GM12878 (cell line): ENCODE results near the gene SERINC5. TPM values are rescaled to one million over a fixed set of nuclear protein-coding genes. Genes with fewer than 3 reads are reported as not detected.

Experiments used
- ATAC-seq: fragments of 200-7000 bp; cut with Tn5 transposase; 3 replicates; pipeline ENCODE4 v1.9.1; 2020; ENCODE audit warnings: mild to moderate bottlenecking, moderate library complexity
- BruUV-seq: library from RNA; stranded (reverse); fragments of 400-500 nt; replicated peaks from 2 replicates; lab custom pipeline; 2021; lab: Mats Ljungman, UMichigan
- CTCF ChIA-PET: fragments of 300-600 bp; sonication (Branson Sonifier 250); formaldehyde crosslinking; extraction: SDS; loops from one replicate; lab custom pipeline; 2021; ENCODE audit warnings: inconsistent platforms; lab: Yijun Ruan, JAX
- POLR2A ChIA-PET: fragments of 350-600 bp; formaldehyde crosslinking; extraction: SDS; loops from one replicate; lab custom pipeline; 2021; ENCODE audit warnings: inconsistent platforms; lab: Charles Lee
- RAD21 ChIA-PET: fragments of 300-600 bp; sonication (Branson Sonifier 250); formaldehyde crosslinking; loops from one replicate; lab custom pipeline; 2023; ENCODE audit warnings: antibody characterized with exemption; ENCODE audit not compliant: unreplicated experiment; lab: Charles Lee
- SMC1A ChIA-PET: fragments of 300-600 bp; sonication (Branson Sonifier 250); formaldehyde crosslinking; loops from one replicate; lab custom pipeline; 2023; ENCODE audit not compliant: unreplicated experiment, uncharacterized antibody; lab: Charles Lee
- DNase-seq: peaks from one replicate; pipeline ENCODE4 v3.0.0-alpha.2; 2011; ENCODE audit warnings: low read depth, low spot score
- FAIRE-seq: peaks from 3 replicates; lab custom pipeline; 2011; peaks lifted over from hg19 to GRCh38; lab: Jason Lieb, UNC
- H2AFZ ChIP-seq: 2 replicates; pipeline ENCODE4 v1.6.0; 2011; ENCODE audit warnings: low read depth, low read length, control low read depth; ENCODE audit not compliant: control insufficient read depth
- H3K27ac ChIP-seq: 2 replicates; pipeline ENCODE4 v1.5.1; 2011; ENCODE audit warnings: control low read depth; ENCODE audit not compliant: control insufficient read depth, insufficient read depth
- H3K27me3 ChIP-seq, 2 experiments: replicated peaks in 1 of 2; 2 replicates each; pipeline versions ENCODE4 v1.6.0 to v1.6.1; 2011; ENCODE audit warnings: low read length in 1 of 2; ENCODE audit not compliant: control insufficient read depth in 2 of 2, insufficient read depth in 2 of 2
- H3K36me3 ChIP-seq, 2 experiments: 2 replicates each; pipeline ENCODE4 v1.5.1; 2011; ENCODE audit warnings: low read length in 1 of 2; ENCODE audit not compliant: control insufficient read depth in 2 of 2, insufficient read depth in 2 of 2
- H3K4me1 ChIP-seq: 2 replicates; pipeline ENCODE4 v1.6.1; 2011; ENCODE audit warnings: mild to moderate bottlenecking, low read length, moderate library complexity, mixed read lengths; ENCODE audit not compliant: control insufficient read depth, insufficient read depth
- H3K4me2 ChIP-seq: 2 replicates; pipeline ENCODE4 v1.6.0; 2011; ENCODE audit warnings: control low read depth; ENCODE audit not compliant: control insufficient read depth, insufficient read depth
- H3K4me3 ChIP-seq: fragments of 200-600 bp; sonication (generic); 2 replicates; pipeline ENCODE4 v1.5.1; 2016
- H3K79me2 ChIP-seq: 2 replicates; pipeline ENCODE4 v1.6.0; 2011; ENCODE audit warnings: low read length; ENCODE audit not compliant: control insufficient read depth, insufficient read depth
- H3K9ac ChIP-seq: 2 replicates; pipeline ENCODE4 v1.8.0; 2011; ENCODE audit warnings: low read length, control low read depth, mixed read lengths; ENCODE audit not compliant: control insufficient read depth, insufficient read depth
- H3K9me3 ChIP-seq: replicated peaks from 3 replicates; pipeline ENCODE4 v1.5.1; 2011; ENCODE audit warnings: mild to moderate bottlenecking, low read length; ENCODE audit not compliant: control insufficient read depth, insufficient read depth
- H4K20me1 ChIP-seq: 2 replicates; pipeline ENCODE4 v1.6.0; 2011; ENCODE audit not compliant: control insufficient read depth, insufficient read depth
- CHD2 ChIP-seq: IDR thresholded peaks from 2 replicates; pipeline ENCODE4 v1.6.1; 2011; ENCODE audit warnings: low read depth, low read length, improper control_type of control experiment, borderline replicate concordance
- ETV6 ChIP-seq, 2 experiments: fragments of 450-650 bp in 1 of 2; IDR thresholded peaks in 1 of 2; conservative IDR thresholded peaks in 1 of 2; 2 replicates each; pipeline ENCODE4 v1.6.1; 2014; ENCODE audit warnings: antibody characterized with exemption in 1 of 2, borderline replicate concordance in 1 of 2, low read depth in 1 of 2, mild to moderate bottlenecking in 1 of 2, moderate library complexity in 1 of 2
- EZH2 ChIP-seq: IDR thresholded peaks from 2 replicates; pipeline ENCODE4 v1.6.1; 2012; ENCODE audit warnings: low read depth, mild to moderate bottlenecking, control low read depth, inconsistent platforms, low read length, borderline replicate concordance; ENCODE audit not compliant: control insufficient read depth
- HDAC2 ChIP-seq: fragments of 200-600 bp; sonication (generic); IDR thresholded peaks from 2 replicates; pipeline ENCODE4 v1.6.1; 2017
- HDAC6 ChIP-seq: fragments of 200-600 bp; sonication (generic); IDR thresholded peaks from one replicate; pipeline ENCODE4 v1.8.0; 2017; ENCODE audit warnings: antibody characterized with exemption; ENCODE audit not compliant: unreplicated experiment
- HSF1 ChIP-seq: fragments of 150-350 bp; IDR thresholded peaks from 2 replicates; pipeline ENCODE4 v1.6.1; 2014; ENCODE audit warnings: mild to moderate bottlenecking, low read depth, low read length
- MTA3 ChIP-seq: IDR thresholded peaks from 2 replicates; pipeline ENCODE4 v1.6.1; 2012; ENCODE audit warnings: low read length, inconsistent platforms, borderline replicate concordance
- POLR2A ChIP-seq: IDR thresholded peaks from 2 replicates; pipeline ENCODE4 v1.6.1; 2011; ENCODE audit warnings: low read depth, mild to moderate bottlenecking, low read length
- POLR2AphosphoS5 ChIP-seq: IDR thresholded peaks from 2 replicates; pipeline ENCODE4 v1.6.1; 2011; ENCODE audit warnings: mild to moderate bottlenecking, low read length, inconsistent platforms
- PRDM15 ChIP-seq: fragments of 450-650 bp; formaldehyde crosslinking; IDR thresholded peaks from 2 replicates; pipeline ENCODE4 v1.4.0; 2020; ENCODE audit warnings: mild to moderate bottlenecking, moderate library complexity
- TCF12 ChIP-seq: IDR thresholded peaks from 2 replicates; pipeline ENCODE4 v1.6.1; 2011; ENCODE audit warnings: low read depth, mild to moderate bottlenecking, low read length
- WGBS: methylation state at CpG from one replicate; pipeline ENCODE4 v1.1.6; 2016; ENCODE audit warnings: low lambda C conversion rate; ENCODE audit not compliant: insufficient replicate concordance, insufficient coverage; ENCODE audit errors: missing lambda C conversion rate; 5-methylcytosine and 5-hydroxymethylcytosine counted together
- in situ Hi-C: fragments of 300-500 bp; cut with MboI; formaldehyde crosslinking; loops from 9 replicates; pipeline ENCODE4 v1.14.3; 2018; ENCODE audit warnings: mixed read lengths
- intact Hi-C: fragments of 100-400 bp; cut with micrococcal nuclease; formaldehyde crosslinking; loops from one replicate; pipeline ENCODE4 v1.14.2; 2022; ENCODE audit not compliant: unreplicated experiment
- polyA plus RNA-seq, 11 experiments: library from polyadenylated mRNA; depleted of rRNA in 4 of 11; unstranded in 6 of 11; stranded (reverse) in 5 of 11; fragments of >200 nt; fragmentation: Nextera tagmentation in 4 of 11; fragmentation: Illumina TruSeq in 1 of 11; extraction: Ambion mirVana in 4 of 11; extraction: Trizol in 1 of 11; gene quantifications; 1 replicate in 1 of 11; 2 replicates in 10 of 11; pipeline versions ENCODE4 v1.2.1 to v1.2.3, GENCODE V29; 2011 to 2016; ENCODE audit warnings: inconsistent platforms in 2 of 11, missing spikeins in 2 of 11, low read depth in 1 of 11
- total RNA-seq, 4 experiments: library from RNA; depleted of rRNA in 3 of 4; stranded (reverse); fragments of >200 nt in 3 of 4; fragmentation: Illumina TruSeq in 1 of 4; extraction: Trizol in 1 of 4; gene quantifications; 2 replicates each; pipeline versions ENCODE4 v1.2.1 to v1.2.3, GENCODE V29; 2013 to 2021
- TF ChIP-seq, protein P1 (sequence below): fragments of 450-650 bp; IDR thresholded peaks from 2 replicates; pipeline ENCODE4 v1.6.1; 2016; ENCODE audit warnings: mild to moderate bottlenecking
- TF ChIP-seq, protein P2 (sequence below): fragments of 450-650 bp; IDR thresholded peaks from 2 replicates; pipeline ENCODE4 v1.6.1; 2016; ENCODE audit warnings: mild to moderate bottlenecking, moderate library complexity, borderline replicate concordance

Gene SERINC5
- total and polyA plus RNA-seq, 10 of the 15 experiments (the other 5 are each of a cell fraction or from before 2014, with no cell fraction given), result 0.66 to 7.0 (median 2.8) TPM

DNA sequence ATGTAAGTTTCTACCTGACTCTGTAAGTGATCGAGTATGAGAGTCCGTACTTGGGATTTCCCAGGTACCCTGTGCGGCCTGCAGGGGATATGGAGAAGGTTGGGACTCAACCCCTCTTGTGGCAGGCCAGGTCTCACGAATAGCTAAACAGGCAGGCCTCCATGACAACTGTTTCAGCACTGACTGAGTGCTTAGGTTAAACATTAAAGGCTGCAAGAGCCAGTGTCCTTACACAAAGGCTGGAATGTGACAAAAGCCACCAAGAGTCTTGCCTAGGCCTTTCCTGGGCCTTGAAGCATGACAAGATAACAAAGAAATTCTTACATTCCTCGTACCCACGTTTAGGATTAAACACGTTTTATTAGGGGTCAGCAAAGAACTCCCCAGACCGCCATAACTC lies 162.1 kb downstream of the SERINC5 start:
- POLR2A ChIA-PET, result interaction anchor here (1.2 kb wide), 1 partner anchor 163 kb away, joined by 3 read pairs; no protein-coding TSS in a partner anchor
- no peak overlapping the region for H3K4me3 ChIP-seq
- CTCF ChIA-PET, result interaction anchor here (0.6 to 12.7 kb wide), 9 partner anchors 10 to 1333 kb away, joined by 3 to 230 read pairs (median 4); no protein-coding TSS in a partner anchor
- no peaks in the 10 kb centered on the region for H4K20me1 ChIP-seq
- H3K79me2 ChIP-seq, result no peaks in the 10 kb centered on the region
- RAD21 ChIA-PET, result interaction anchor here (0.6 to 9.8 kb wide), 7 partner anchors 17 to 214 kb away, joined by 3 to 205 read pairs (median 3); no protein-coding TSS in a partner anchor
- no peak overlapping the region for H3K27ac ChIP-seq
- no peaks in the 10 kb centered on the region for H3K27me3 ChIP-seq
- H3K4me2 ChIP-seq, result no peak overlapping the region
- H3K4me1 ChIP-seq, result no peaks in the 10 kb centered on the region
- DNase-seq, result no peak
- in situ Hi-C loops (loop anchor here (5.0 kb wide), 2 partner anchors 204 to 579 kb away; no protein-coding TSS in a partner anchor), intact Hi-C loops (loop anchor here (2.0 to 10.0 kb wide), 5 partner anchors 34 to 579 kb away; partner anchors contain the start of genes FAM151B and SERINC5)
- no peaks in the 10 kb centered on the region for H3K36me3 ChIP-seq
- no peak overlapping the region for H2AFZ ChIP-seq
- SMC1A ChIA-PET, result interaction anchor here (1.0 to 6.0 kb wide), 7 partner anchors 51 to 222 kb away, joined by 3 to 146 read pairs (median 4); no protein-coding TSS in a partner anchor
- 64% methylated on average over 8 of the region's 8 CpGs for WGBS
- no peak overlapping the region for H3K9ac ChIP-seq
- ATAC-seq, result no peak
- no TSS peak for BruUV-seq
- H3K9me3 ChIP-seq, result no peaks in the 10 kb centered on the region
- FAIRE-seq, result no peak
- TF ChIP-seq PRDM15 (CRISPR knock-in tag), result no peak
- TF ChIP-seq ETV6 (conservative IDR thresholded peaks at IDR 0.05 in 1 of 2, IDR thresholded peaks at IDR 0.05 in 1 of 2; ENCODE audit: borderline replicate concordance in 1 of 2, low read depth in 1 of 2), result no peak
- TF ChIP-seq EZH2, result no peak
- TF ChIP-seq CHD2, result no peak
- TF ChIP-seq, protein P1, sequence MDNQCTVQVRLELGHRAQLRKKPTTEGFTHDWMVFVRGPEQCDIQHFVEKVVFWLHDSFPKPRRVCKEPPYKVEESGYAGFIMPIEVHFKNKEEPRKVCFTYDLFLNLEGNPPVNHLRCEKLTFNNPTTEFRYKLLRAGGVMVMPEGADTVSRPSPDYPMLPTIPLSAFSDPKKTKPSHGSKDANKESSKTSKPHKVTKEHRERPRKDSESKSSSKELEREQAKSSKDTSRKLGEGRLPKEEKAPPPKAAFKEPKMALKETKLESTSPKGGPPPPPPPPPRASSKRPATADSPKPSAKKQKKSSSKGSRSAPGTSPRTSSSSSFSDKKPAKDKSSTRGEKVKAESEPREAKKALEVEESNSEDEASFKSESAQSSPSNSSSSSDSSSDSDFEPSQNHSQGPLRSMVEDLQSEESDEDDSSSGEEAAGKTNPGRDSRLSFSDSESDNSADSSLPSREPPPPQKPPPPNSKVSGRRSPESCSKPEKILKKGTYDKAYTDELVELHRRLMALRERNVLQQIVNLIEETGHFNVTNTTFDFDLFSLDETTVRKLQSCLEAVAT, result no peak
- TF ChIP-seq HDAC2, result no peak
- TF ChIP-seq TCF12, result no peak
- TF ChIP-seq HDAC6, result no peak
- no peak for TF ChIP-seq POLR2A
- no peak for TF ChIP-seq MTA3
- TF ChIP-seq, protein P2, sequence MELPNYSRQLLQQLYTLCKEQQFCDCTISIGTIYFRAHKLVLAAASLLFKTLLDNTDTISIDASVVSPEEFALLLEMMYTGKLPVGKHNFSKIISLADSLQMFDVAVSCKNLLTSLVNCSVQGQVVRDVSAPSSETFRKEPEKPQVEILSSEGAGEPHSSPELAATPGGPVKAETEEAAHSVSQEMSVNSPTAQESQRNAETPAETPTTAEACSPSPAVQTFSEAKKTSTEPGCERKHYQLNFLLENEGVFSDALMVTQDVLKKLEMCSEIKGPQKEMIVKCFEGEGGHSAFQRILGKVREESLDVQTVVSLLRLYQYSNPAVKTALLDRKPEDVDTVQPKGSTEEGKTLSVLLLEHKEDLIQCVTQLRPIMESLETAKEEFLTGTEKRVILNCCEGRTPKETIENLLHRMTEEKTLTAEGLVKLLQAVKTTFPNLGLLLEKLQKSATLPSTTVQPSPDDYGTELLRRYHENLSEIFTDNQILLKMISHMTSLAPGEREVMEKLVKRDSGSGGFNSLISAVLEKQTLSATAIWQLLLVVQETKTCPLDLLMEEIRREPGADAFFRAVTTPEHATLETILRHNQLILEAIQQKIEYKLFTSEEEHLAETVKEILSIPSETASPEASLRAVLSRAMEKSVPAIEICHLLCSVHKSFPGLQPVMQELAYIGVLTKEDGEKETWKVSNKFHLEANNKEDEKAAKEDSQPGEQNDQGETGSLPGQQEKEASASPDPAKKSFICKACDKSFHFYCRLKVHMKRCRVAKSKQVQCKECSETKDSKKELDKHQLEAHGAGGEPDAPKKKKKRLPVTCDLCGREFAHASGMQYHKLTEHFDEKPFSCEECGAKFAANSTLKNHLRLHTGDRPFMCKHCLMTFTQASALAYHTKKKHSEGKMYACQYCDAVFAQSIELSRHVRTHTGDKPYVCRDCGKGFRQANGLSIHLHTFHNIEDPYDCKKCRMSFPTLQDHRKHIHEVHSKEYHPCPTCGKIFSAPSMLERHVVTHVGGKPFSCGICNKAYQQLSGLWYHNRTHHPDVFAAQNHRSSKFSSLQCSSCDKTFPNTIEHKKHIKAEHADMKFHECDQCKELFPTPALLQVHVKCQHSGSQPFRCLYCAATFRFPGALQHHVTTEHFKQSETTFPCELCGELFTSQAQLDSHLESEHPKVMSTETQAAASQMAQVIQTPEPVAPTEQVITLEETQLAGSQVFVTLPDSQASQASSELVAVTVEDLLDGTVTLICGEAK, result no peak
- no peak for TF ChIP-seq HSF1
- TF ChIP-seq POLR2AphosphoS5, result no peak
